ENCODE measurements around the gene SNUPN. TPM values are rescaled to one million over a fixed set of nuclear protein-coding genes. Genes with fewer than 3 reads are reported as not detected.

The SNUPN gene
- 10 to 100 TPM; 21.0 to 23.5 TPM for total RNA-seq
- polyA plus RNA-seq = 10 to 100 TPM; 25.2 to 35.2 TPM

DNA sequence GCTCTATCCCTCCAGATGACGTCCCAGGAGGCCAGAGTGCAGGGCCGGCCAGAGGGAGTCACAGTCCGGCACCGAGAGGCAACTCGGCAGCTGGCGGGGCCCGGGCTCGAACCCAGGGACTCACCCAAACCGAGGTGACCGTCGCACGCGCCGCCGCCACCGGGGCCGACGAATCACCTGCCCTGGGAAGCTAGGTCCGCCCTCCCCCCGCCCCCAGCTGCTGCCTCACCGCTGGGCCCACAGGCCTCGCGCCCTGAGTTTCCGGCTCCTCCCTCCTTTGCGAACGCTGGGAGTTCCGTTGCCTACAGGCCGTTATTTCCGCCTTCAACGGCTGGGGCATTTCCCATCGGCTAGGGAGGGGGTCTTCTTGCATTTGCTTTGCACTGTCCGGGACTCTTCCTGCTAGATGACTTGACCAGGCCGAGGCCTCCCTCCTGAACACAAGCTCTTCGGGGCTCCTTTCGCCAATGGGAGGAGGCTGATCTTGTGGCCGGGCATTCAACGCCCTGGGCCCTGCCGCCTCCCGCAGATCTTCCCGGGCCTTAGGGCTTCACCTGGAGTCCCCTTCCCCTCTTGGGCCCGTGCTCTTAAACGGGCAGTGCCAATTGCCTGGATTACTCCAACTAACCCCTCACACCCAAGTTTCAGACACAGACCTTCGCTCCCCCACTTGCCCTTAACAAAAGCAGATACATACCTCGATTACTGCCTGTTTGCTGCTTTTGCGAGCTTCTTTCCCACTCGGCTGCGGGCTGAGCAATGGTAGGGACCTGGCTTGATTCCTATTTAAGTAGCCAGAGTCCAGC lies at the start of gene SNUPN:
TSS of gene SNUPN (minus strand) at position 184 of the 806 bp plus-strand sequence. CDS start 4,674 bp downstream, outside the sequence.
- H3K9me3 Mint-ChIP-seq = peaks cover 0 to 2% (median 0%) of the 10 kb centered on the region in 8 donors
- no peaks in the 10 kb centered on the region for H3K27me3 ChIP-seq (ENCODE audit: insufficient read depth, low read length)
- H3K36me3 Mint-ChIP-seq = peaks cover 0 to 11% of the 10 kb centered on the region in 2 donors
- ChIA-PET POLR2A (ENCODE audit: partially characterized antibody) (interaction anchor here (0.9 to 6.2 kb wide), 19 partner anchors 8 to 278 kb away, joined by 3 to 209 read pairs (median 8); partner anchors contain the start of genes IMP3, MAN2C1, PTPN9 and SIN3A), CTCF (ENCODE audit: partially characterized antibody) (interaction anchor here (0.7 to 3.5 kb wide), 9 partner anchors 11 to 257 kb away, joined by 3 to 35 read pairs (median 7); partner anchors contain the start of genes IMP3, MAN2C1 and SNX33)
- peak within 1 kb of the TSS; percentile 97 for H3K27ac ChIP-seq (ENCODE audit: low read depth, low read length)
- H3K4me1 ChIP-seq (ENCODE audit: insufficient read depth, low read length) = peaks cover 22% of the 10 kb centered on the region
- H3K27ac Mint-ChIP-seq = peak within 1 kb of the TSS; percentile 96 to 99 (median 98)
- intact Hi-C loops (cut with micrococcal nuclease) = loop anchor here (1.0 to 5.0 kb wide), 7 partner anchors 15 to 423 kb away; partner anchors contain the start of genes C15orf39, IMP3, MAN2C1 and PTPN9
- peak within 1 kb of the TSS; percentile 91 to 97 (median 94) for H3K4me3 Mint-ChIP-seq
- H3K4me1 Mint-ChIP-seq = peaks cover 14 to 35% (median 24%) of the 10 kb centered on the region in 4 donors
- H3K9me3 ChIP-seq (ENCODE audit: control insufficient read depth in 1 of 2, low read length in 2 of 2) = no peaks in the 10 kb centered on the region
- no peaks in the 10 kb centered on the region for H3K27me3 Mint-ChIP-seq
- no peaks in the 10 kb centered on the region for H3K36me3 ChIP-seq (ENCODE audit: insufficient read depth, low read length)
- peak; percentile 88 to 94 (median 89) for DNase-seq
- H3K4me3 ChIP-seq (ENCODE audit: low read length in 2 of 2) = peak within 1 kb of the TSS; percentile 94 to 99

DNA sequence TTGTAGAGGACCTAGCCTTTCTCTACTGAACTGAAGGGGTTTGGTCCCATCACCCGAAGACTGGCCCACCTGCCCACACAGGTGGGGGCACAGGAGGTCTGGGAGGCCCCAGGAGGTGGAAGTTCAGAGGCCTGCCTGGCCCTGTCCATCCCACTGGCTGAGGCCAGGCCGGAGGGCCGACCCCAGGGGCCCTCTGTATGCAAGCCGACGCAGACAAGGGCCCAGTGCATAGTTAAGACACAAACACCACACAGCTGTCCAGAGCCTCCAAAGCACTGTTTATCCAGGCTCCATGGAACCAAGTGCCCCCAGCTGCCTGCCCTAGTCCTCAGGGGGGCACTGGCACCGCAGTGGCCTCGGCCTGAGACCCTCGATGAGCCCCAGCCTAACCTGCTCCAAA lies 48.8 kb upstream of the SNUPN start:
- Histone ChIP-seq H3K36me3 (ENCODE audit: insufficient read depth, low read length) (no peaks in the 10 kb centered on the region), H3K27ac (ENCODE audit: low read depth, low read length) (no peak overlapping the region), H3K27me3 (ENCODE audit: insufficient read depth, low read length) (no peaks in the 10 kb centered on the region), H3K4me3 (ENCODE audit: low read length in 2 of 2) (no peak overlapping the region), H3K4me1 (ENCODE audit: insufficient read depth, low read length) (no peaks in the 10 kb centered on the region), H3K9me3 (ENCODE audit: control insufficient read depth in 1 of 2, low read length in 2 of 2) (no peaks in the 10 kb centered on the region)
- H3K27ac Mint-ChIP-seq = no peak overlapping the region
- CTCF ChIA-PET (ENCODE audit: partially characterized antibody) = no interaction called here
- intact Hi-C loops (cut with micrococcal nuclease) = no loop called here
- no peaks in the 10 kb centered on the region for H3K36me3 Mint-ChIP-seq
- no peak for DNase-seq
- POLR2A ChIA-PET (ENCODE audit: partially characterized antibody) = no interaction called here
- no peaks in the 10 kb centered on the region for H3K27me3 Mint-ChIP-seq
- H3K9me3 Mint-ChIP-seq = no peaks in the 10 kb centered on the region
- H3K4me3 Mint-ChIP-seq = no peak overlapping the region
- no peaks in the 10 kb centered on the region for H3K4me1 Mint-ChIP-seq

DNA sequence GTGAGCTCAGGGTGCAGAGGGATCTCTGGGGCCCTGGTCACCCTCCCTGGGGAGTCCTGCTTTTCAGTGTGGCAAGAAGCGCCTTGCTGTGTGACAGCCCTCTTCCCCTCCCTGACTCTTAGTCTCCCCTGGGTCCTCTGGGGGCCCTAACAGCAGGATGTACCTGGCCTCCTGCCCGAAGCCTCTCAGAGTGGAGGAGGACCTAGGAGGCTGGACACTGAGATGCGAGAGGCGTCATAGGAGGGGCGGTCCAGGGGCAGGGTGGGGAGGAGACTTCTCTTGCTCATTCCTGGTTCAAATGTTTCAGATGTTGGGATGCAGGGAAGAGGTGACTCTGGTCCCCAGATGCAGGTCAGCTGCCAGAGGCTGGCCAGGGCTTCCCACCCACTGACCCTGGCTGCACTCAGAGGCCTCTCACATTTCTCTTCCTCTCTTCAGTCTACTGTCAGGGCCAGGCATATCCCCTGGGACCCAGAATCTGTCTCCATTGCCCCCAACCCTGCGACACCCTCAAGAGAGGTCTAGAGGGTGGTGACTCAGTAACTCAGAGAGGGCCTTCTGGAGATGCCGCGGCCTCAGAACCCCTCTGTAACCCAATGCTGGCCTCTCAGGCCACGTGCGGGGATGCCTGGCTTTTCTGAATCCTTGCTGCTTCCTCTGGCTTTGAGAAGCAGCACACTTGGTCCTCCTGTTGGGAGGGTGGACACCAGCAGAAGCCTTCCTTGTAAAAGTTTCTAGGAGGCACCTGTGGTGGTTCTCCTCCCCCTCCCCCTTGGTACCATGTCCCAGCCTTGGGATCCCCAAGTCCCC lies 48.1 kb upstream of the SNUPN start:
- CTCF ChIA-PET (ENCODE audit: partially characterized antibody) = no interaction called here
- H3K4me1 Mint-ChIP-seq = no peaks in the 10 kb centered on the region
- intact Hi-C loops (cut with micrococcal nuclease) = no loop called here
- no peaks in the 10 kb centered on the region for H3K9me3 Mint-ChIP-seq
- Histone ChIP-seq H3K4me1 (ENCODE audit: insufficient read depth, low read length) (no peaks in the 10 kb centered on the region), H3K27me3 (ENCODE audit: insufficient read depth, low read length) (no peaks in the 10 kb centered on the region), H3K27ac (ENCODE audit: low read depth, low read length) (no peak overlapping the region), H3K9me3 (ENCODE audit: control insufficient read depth in 1 of 2, low read length in 2 of 2) (no peaks in the 10 kb centered on the region), H3K36me3 (ENCODE audit: insufficient read depth, low read length) (no peaks in the 10 kb centered on the region), H3K4me3 (ENCODE audit: low read length in 2 of 2) (no peak overlapping the region)
- H3K4me3 Mint-ChIP-seq = no peak overlapping the region
- no peaks in the 10 kb centered on the region for H3K27me3 Mint-ChIP-seq
- no peak for DNase-seq
- no peak overlapping the region for H3K27ac Mint-ChIP-seq
- no peaks in the 10 kb centered on the region for H3K36me3 Mint-ChIP-seq
- POLR2A ChIA-PET (ENCODE audit: partially characterized antibody) = no interaction called here

DNA sequence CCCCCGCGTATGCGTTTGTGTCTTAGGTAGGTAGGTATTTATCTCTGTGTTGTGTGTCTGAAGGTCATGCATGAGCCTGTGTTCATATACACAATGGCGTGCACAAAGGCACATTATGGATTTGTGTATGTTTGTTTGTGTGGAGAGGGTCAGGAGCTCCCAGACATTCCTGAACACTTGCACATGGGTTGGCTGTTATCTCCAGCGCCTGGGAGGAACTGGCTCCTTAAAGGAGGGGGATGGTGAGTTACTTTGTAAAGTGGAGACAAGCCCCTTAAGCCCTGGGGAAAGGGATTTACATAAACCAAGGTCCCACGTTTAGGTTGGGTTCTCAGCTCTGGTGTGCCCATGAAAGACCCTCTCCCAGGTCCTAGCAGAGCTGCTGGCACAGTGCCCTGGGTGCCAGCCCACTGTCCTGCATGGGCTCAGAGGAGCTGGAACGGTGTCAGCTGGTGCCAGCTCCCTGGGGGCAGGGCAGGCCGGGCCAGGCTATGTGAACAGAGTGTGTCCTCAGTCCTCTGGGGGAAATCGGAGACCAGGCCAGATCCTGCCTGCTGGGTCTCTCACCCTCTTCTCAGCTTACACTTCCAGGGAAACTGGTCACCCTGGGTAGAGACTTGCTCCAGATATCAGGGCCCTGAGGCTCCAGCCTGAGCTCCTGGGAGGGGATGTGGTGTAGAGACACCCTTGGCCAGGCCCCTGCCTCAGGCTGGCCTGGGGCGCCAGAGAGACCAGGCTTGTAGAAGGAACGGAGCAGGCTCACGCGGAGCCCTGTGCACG lies 47.3 kb upstream of the SNUPN start:
- Histone ChIP-seq H3K36me3 (ENCODE audit: insufficient read depth, low read length) (no peaks in the 10 kb centered on the region), H3K4me1 (ENCODE audit: insufficient read depth, low read length) (no peaks in the 10 kb centered on the region), H3K9me3 (ENCODE audit: control insufficient read depth in 1 of 2, low read length in 2 of 2) (no peaks in the 10 kb centered on the region), H3K27ac (ENCODE audit: low read depth, low read length) (no peak overlapping the region), H3K27me3 (ENCODE audit: insufficient read depth, low read length) (no peaks in the 10 kb centered on the region), H3K4me3 (ENCODE audit: low read length in 2 of 2) (no peak overlapping the region)
- intact Hi-C loops (cut with micrococcal nuclease) = no loop called here
- ChIA-PET POLR2A (ENCODE audit: partially characterized antibody) (no interaction called here), CTCF (ENCODE audit: partially characterized antibody) (interaction anchor here (0.5 kb wide), 1 partner anchor 166 kb away, joined by 3 read pairs; no protein-coding TSS in a partner anchor)
- H3K4me1 Mint-ChIP-seq = no peaks in the 10 kb centered on the region
- DNase-seq = no peak
- no peaks in the 10 kb centered on the region for H3K27me3 Mint-ChIP-seq
- no peak overlapping the region for H3K4me3 Mint-ChIP-seq
- H3K36me3 Mint-ChIP-seq = no peaks in the 10 kb centered on the region
- no peak overlapping the region for H3K27ac Mint-ChIP-seq
- H3K9me3 Mint-ChIP-seq = no peaks in the 10 kb centered on the region

DNA sequence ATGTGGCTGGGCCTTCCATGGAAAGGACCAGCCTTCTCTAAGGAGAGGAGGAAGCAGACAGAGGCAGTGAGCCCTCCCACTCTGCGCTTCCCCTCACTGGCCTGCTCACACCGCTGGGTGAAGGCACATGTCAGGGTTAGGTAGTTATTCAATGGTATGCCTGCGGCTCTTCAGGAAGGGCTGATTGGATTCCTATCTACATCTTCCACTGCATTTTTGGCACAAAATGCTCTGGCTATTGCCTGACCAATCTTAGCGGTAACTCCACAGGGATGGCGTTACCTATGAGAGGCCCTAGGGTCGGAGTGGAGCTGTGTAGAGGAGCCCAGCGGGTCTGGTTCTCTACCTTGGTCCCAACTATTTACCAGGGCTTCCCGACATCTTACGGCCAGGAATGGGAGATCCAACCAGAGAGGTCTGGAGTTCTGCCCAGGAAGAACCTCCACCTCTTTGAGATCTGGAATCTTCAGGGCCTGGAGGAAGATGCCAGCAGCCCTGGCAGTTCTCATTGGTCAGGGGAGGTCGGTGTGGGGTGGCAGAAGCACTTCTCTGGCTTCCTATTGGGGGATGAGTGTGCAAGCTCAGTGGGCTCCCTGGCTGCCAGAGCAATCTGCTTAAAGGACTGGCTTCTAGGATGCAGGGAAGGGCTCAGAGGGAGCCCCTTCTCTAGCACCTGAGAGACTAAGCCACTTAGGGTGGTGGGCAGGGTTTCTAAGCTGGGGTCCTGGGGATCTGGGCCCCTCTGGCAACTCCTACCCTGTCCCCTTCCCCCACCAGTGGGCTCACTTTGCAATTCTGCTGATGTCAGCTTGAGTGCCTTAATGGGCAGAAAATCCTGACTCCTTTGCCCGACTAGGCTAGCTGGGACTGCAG lies 46.4 kb upstream of the SNUPN start:
- POLR2A ChIA-PET (ENCODE audit: partially characterized antibody) = interaction anchor here (0.9 kb wide), 1 partner anchor 12 kb away, joined by 3 read pairs; no protein-coding TSS in a partner anchor
- H3K36me3 ChIP-seq (ENCODE audit: insufficient read depth, low read length) = no peaks in the 10 kb centered on the region

DNA sequence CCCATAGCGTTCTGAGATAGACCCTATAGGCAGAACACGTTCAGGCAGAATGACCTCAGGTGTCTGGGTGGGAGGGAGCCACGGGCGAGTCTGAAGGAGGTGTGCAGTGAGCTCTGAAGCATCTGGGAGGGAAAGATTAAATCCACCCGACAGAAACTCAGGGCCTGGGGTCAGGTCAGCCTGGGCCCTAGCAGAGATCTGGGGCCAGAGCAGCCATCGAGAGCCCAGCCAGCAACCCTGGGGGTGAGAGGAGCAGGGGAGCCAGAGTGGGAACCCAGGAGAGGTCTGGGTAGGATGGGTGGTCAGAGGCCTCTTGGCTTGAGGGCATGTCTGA lies 44.3 kb upstream of the SNUPN start:
- Mint-ChIP-seq H3K36me3 (no peaks in the 10 kb centered on the region), H3K27ac (no peak overlapping the region), H3K4me3 (no peak overlapping the region), H3K27me3 (no peaks in the 10 kb centered on the region), H3K4me1 (no peaks in the 10 kb centered on the region), H3K9me3 (no peaks in the 10 kb centered on the region)
- Histone ChIP-seq H3K36me3 (ENCODE audit: insufficient read depth, low read length) (no peaks in the 10 kb centered on the region), H3K4me3 (ENCODE audit: low read length in 2 of 2) (no peak overlapping the region), H3K4me1 (ENCODE audit: insufficient read depth, low read length) (no peaks in the 10 kb centered on the region), H3K27me3 (ENCODE audit: insufficient read depth, low read length) (no peaks in the 10 kb centered on the region), H3K9me3 (ENCODE audit: control insufficient read depth in 1 of 2, low read length in 2 of 2) (no peaks in the 10 kb centered on the region), H3K27ac (ENCODE audit: low read depth, low read length) (no peak overlapping the region)
- POLR2A ChIA-PET (ENCODE audit: partially characterized antibody) = interaction anchor here (1.4 kb wide), 1 partner anchor 30 kb away, joined by 3 read pairs; the partner anchor contains the start of gene IMP3
- DNase-seq = no peak
- CTCF ChIA-PET (ENCODE audit: partially characterized antibody) = no interaction called here
- intact Hi-C loops (cut with micrococcal nuclease) = no loop called here

More for the DNA sequence above, 46.4 kb upstream of the SNUPN start:
- Histone ChIP-seq H3K27ac (ENCODE audit: low read depth, low read length) (no peak overlapping the region), H3K4me3 (ENCODE audit: low read length in 2 of 2) (no peak overlapping the region), H3K9me3 (ENCODE audit: control insufficient read depth in 1 of 2, low read length in 2 of 2) (no peaks in the 10 kb centered on the region), H3K4me1 (ENCODE audit: insufficient read depth, low read length) (no peaks in the 10 kb centered on the region), H3K27me3 (ENCODE audit: insufficient read depth, low read length) (no peaks in the 10 kb centered on the region)
- CTCF ChIA-PET (ENCODE audit: partially characterized antibody) = interaction anchor here (0.6 kb wide), 1 partner anchor 1210 kb away, joined by 3 read pairs; no protein-coding TSS in a partner anchor
- no peak overlapping the region for H3K4me3 Mint-ChIP-seq
- H3K4me1 Mint-ChIP-seq = no peaks in the 10 kb centered on the region
- H3K36me3 Mint-ChIP-seq = no peaks in the 10 kb centered on the region
- H3K27ac Mint-ChIP-seq = no peak overlapping the region
- no peaks in the 10 kb centered on the region for H3K9me3 Mint-ChIP-seq
- DNase-seq = no peak
- H3K27me3 Mint-ChIP-seq = no peaks in the 10 kb centered on the region
- intact Hi-C loops (cut with micrococcal nuclease) = no loop called here
